HG03064 (cell line): ENCODE measurements around the gene FOS.
A peak's percentile ranks its signal among the peaks of the same experiment; 100 is the strongest.

Experiments used
- ATAC-seq: cut with Tn5 transposase; IDR thresholded peaks from one replicate; pipeline ENCODE4 v1.9.1; 2021; ENCODE audit warnings: low read depth; ENCODE audit not compliant: unreplicated experiment

Gene FOS

GRCh38 chr14:75249958-75250336 lies 28.7 kb upstream of the FOS start:
- peak; percentile 8 for ATAC-seq

DNA sequence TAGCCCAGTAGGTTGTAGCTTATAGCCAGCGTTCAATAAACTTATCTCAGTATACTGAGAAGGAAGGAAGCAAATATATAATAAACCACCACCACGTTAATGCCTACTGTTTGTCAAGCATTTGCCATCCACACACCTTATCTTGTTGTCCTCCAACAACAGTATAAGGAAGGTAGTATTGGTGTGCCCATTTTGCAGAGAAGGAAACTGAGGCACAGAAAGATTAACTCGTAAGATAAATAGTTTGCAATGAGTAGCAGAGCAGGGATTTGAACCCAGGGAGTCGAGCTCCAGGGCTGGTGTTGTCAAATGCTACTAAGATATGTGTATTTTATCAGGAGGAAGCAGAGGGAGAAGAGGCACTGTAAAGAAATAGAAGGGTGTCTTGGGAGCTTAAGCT lies 27.8 kb upstream of the FOS start:
- no peak for ATAC-seq

DNA sequence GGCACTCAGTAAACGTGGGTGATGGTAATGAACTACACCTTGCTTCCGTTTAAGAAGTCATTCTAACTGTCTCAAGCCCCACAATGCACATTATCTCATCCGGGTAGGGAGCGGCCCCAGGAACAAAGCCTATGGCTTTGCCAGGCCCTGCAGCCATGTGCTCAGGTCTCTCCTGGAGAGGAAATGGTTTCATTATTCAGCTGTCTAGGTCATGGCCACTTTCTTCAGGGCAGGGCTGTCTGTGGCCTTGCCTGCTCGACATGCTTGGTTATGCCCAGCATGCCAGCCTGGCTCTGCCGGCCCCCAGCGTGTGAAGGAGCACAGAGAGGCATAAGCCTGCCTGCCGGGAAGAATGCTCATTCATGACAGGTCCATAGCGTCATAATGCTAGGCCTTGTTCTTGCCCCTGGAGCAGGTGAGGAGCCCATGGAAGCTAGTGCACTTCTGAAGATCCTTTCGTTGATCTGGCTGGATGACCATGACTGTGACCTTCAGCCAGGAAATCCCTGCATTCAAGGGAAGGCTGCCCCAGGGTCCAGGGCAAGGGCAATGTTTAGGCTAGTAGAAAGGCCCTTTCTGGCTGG lies 26.3 kb upstream of the FOS start:
- ATAC-seq: no peak

- no peak for ATAC-seq
Observed at GRCh38 chr14:75254381-75254822, 24.2 kb upstream of the FOS start.

DNA sequence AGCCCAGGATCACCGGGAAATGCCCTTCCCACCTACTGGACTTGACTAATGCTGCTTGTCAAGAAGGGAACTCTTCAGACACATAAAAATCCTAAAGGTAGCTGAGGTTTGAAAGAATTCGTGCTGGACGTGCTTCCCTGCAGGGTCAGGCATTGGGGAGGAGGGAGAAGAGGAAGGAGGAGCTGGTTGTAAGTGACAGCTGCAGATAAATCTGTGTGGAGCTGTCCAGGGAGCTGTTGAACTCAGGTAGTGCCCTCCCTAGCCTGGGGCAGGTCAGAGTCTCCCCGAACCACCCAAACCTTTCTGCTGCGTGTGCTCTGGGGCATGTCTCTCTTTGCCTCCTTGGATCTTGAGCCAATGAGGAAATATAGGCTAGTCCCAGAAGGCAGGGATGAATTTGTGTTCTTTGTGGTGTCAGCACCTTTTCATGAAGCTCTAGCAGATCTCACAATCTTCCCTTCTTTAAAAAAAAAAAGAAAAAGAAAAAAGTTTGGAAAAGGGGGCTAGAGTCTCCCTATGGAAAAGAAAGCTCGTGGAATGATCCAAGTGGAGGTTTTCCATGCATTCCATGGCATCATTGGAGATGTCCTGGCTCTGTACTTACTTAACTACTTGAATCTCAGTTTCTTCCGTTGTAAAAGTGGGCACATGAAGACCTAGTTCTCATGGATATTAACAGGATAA lies 23.6 kb upstream of the FOS start:
- no peak for ATAC-seq

DNA sequence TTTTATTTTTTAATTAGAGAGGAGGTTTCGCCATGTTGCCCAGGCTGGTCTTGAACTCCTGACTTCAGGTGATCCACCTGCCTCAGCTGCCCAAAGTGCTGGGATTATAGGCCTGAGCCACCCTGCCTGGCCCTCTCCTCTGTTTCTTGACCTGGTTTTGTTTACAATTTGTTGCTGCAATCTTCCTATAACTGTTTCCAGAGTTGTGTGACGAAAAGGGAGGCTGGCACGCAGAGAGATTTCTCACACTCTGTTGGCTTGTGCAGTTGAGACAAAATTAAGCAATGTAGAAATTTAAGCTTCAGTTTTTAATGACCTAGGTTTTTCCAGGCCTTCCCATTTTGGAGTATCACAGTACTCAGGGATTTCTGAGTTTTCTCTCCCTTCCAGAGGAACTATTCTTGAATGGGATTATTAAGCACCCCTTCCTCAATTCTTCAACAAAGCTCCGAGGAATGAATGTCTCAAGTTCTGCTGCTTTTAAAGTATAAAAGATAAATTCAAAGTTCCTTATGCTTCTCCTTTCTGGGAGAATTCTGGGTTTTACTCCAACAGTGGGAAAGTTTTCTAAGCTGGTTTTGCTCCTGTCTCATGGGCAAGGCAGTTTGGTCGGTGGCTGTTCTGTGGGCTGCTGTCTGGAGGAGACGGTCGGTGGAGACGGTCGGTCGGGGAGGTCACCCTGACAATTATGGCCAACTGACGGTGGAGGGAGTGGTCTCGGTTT lies 20.4 kb upstream of the FOS start:
- no peak for ATAC-seq

- peak; percentile 88 for ATAC-seq
Observed at GRCh38 chr14:75258803-75259509, 19.7 kb upstream of the FOS start.

DNA sequence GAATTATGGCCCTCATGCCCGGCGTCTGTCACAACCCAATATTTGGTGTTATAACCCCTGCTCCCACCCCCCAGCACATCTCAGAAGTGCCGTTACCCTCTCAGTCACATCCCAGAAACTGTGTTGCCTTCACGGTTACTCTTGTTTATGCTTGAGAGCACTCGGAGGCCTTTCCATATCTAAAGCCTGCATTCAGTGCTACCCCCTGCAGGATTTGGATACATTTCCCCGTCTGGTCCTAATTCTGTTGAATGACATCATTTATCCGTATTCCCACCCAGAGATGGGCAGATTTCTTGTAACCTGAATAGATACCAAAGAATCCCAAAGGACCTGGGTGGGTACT lies 19.1 kb upstream of the FOS start:
- no peak for ATAC-seq

DNA sequence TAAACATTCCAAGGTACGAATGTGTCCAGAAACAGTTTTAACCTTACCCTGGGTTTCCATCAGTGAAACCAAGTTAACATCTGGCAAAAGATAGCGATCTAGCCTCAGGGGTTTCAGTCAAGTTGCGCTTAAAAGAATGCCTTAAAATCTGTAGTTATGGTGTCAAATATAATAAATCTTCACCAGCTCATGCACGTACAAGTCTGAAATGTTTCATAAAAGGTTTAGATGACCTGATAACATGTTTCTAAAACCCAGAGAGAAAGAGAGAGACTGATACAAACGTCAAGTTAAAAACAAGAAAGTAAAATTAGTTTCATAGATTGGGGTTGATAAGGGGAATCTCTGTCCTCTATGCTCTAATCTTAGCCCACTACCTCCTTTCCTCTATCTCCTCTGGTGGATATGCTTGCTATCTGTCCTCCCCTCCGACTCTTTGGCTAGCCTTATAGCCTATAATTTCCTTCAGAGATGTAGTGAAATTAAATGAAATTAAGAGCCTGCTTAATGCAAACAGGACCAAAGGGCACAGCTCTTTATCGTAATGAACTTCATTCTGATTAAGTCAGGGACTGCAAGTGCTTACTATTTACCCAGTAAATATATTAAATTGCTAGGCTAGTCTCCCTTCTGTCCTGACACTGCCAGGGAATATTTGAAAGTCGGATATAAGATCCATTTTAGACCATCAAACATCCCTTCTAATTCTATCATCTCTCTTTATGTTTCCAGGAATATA lies 18.4 kb upstream of the FOS start:
- no peak for ATAC-seq

GRCh38 chr14:75261820-75262219 lies 16.8 kb upstream of the FOS start:
- no peak for ATAC-seq

GRCh38 chr14:75262641-75263040 lies 16.0 kb upstream of the FOS start:
- no peak for ATAC-seq

DNA sequence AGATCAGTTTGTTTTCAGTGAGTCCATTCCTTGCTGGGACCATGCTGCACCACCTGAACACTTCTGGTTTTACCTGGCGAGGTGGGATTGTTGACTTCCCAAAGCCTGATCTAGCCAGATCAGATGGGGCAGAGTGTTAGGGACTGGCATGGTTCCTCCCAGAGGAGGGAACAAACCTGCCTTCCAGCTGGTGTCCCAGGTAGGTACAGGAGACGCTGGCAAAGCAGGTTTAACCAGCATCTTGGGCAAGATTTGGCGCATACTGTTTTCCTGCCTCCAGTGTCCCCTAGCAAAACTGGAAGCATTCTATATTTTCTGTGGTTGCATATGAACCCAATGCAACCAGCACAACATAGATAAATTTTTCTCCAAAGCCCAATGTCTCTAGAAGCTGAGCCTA lies 14.6 kb upstream of the FOS start:
- no peak for ATAC-seq

- no peak for ATAC-seq
Observed at GRCh38 chr14:75267141-75267721, 11.4 kb upstream of the FOS start.

GRCh38 chr14:75268633-75269550 lies 9.7 kb upstream of the FOS start:
- ATAC-seq: no peak

GRCh38 chr14:75271514-75271913 lies 7.1 kb upstream of the FOS start:
- ATAC-seq: no peak

- no peak for ATAC-seq
Observed at GRCh38 chr14:75273272-75274049, 5.2 kb upstream of the FOS start.

DNA sequence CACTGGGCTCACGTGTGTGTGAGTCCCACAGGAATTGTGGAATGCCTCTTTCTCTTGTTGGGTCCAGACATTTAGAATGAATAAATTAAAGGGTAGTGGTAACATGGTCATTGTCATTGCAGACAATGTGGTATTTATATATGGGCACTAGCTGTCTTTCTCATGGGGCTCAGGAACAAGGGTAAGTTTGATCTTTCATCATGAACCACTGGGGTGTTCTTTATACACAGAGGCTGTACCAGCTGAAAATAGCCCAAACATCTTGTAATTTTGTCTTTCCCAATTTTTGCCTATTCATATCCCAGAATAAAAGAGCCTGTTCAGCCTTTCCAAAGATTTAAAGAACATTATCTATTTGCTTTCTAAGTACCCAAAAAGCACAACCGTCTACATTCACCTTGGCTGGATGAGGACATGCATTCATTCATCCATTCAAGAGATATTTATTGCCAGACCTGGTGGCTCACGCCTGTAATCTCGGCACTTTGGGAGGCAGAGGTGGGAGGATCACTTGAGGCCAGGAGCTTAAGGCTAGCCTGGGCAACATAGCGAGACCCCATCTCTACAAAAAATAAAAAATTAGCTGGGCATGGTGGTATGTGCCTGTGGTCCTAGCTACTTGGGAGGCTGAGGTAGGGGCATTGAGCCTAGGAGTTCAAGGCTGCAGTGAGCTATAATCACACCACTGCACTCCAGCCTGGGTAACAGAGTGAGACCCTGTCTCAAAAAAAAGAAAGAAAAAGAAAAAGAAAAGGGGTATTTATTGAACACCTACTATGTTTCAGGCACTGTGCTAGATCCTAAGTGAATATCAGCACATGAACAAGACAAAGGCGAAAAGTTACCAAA lies 4.4 kb upstream of the FOS start:
- ATAC-seq: no peak
